K562 (cell line): ENCODE data around the gene HOXB4. TPM values are rescaled to one million over a fixed set of nuclear protein-coding genes. Genes with fewer than 3 reads are reported as not detected.
A peak's percentile ranks its signal among the peaks of the same experiment; 100 is the strongest.

Source experiments
- BRF2 ChIP-seq: IDR thresholded peaks from 3 replicates; pipeline ENCODE4 v1.6.1; 2011; ENCODE audit warnings: borderline replicate concordance, mild to moderate bottlenecking; ENCODE audit not compliant: insufficient read length, insufficient read depth
- EGR1 ChIP-seq: fragments of 450-650 bp; conservative IDR thresholded peaks from 2 replicates; pipeline ENCODE4 v1.6.1; 2017; ENCODE audit warnings: mild to moderate bottlenecking
- FOXP1 ChIP-seq: sonication (generic); formaldehyde crosslinking; IDR thresholded peaks from 2 replicates; pipeline ENCODE4 v1.8.0; 2022; ENCODE audit warnings: mild to moderate bottlenecking, missing genetic modification reagents
- L3MBTL2 ChIP-seq: fragments of 450-650 bp; IDR thresholded peaks from 2 replicates; pipeline ENCODE4 v1.6.1; 2016; ENCODE audit warnings: mild to moderate bottlenecking, moderate library complexity
- MAFG ChIP-seq: fragments of 450-650 bp; conservative IDR thresholded peaks from 2 replicates; pipeline ENCODE4 v1.6.1; 2016; ENCODE audit warnings: missing genetic modification characterization, missing compliant biosample characterization
- MEF2D ChIP-seq: conservative IDR thresholded peaks from 2 replicates; pipeline ENCODE4 v1.6.1; 2016; ENCODE audit warnings: low read depth, missing genetic modification characterization, missing compliant biosample characterization
- MTA3 ChIP-seq: fragments of 450-650 bp; formaldehyde crosslinking; IDR thresholded peaks from 2 replicates; pipeline ENCODE4 v1.6.1; 2017; ENCODE audit warnings: mild to moderate bottlenecking, borderline replicate concordance
- NCOA6 ChIP-seq: fragments of 450-650 bp; IDR thresholded peaks from 2 replicates; pipeline ENCODE4 v1.6.1; 2017; ENCODE audit warnings: mild to moderate bottlenecking
- NFRKB ChIP-seq: fragments of 450-650 bp; IDR thresholded peaks from 2 replicates; pipeline ENCODE4 v1.6.1; 2016; ENCODE audit warnings: low read depth
- PCBP1 ChIP-seq: fragments of 200-400 bp; formaldehyde crosslinking; IDR thresholded peaks from 2 replicates; pipeline ENCODE4 v1.6.1; 2018; ENCODE audit warnings: mild to moderate bottlenecking, low read depth, low read length; ENCODE audit not compliant: poor library complexity, severe bottlenecking
- RAD51 ChIP-seq: fragments of 450-650 bp; IDR thresholded peaks from 2 replicates; pipeline ENCODE4 v1.7.1; 2016; ENCODE audit warnings: low read depth, mild to moderate bottlenecking, borderline replicate concordance
- SIN3A ChIP-seq, 2 experiments: fragments of 150-350 bp in 1 of 2; IDR thresholded peaks; 2 replicates each; pipeline ENCODE4 v1.6.1; 2011 to 2016; ENCODE audit warnings: borderline replicate concordance in 2 of 2, low read depth in 2 of 2, low read length in 2 of 2, mild to moderate bottlenecking in 2 of 2, moderate library complexity in 2 of 2; ENCODE audit not compliant: control insufficient read depth in 1 of 2
- U2AF1 ChIP-seq: fragments of 200-400 bp; formaldehyde crosslinking; optimal IDR thresholded peaks from 2 replicates; pipeline ENCODE3; 2017; ENCODE audit warnings: mild to moderate bottlenecking, low read depth, low read length, moderate library complexity
- UBTF ChIP-seq, 2 experiments: IDR thresholded peaks; 2 replicates each; pipeline ENCODE4 v1.6.1; 2012; ENCODE audit warnings: improper control_type of control experiment in 2 of 2, low read depth in 2 of 2, low read length in 2 of 2, borderline replicate concordance in 1 of 2
- ZBTB17 ChIP-seq: fragments of 450-650 bp; formaldehyde crosslinking; IDR thresholded peaks from 2 replicates; pipeline ENCODE4 v1.4.0; 2020; ENCODE audit warnings: mild to moderate bottlenecking
- ZBTB33 ChIP-seq: sonication (generic); formaldehyde crosslinking; IDR thresholded peaks from 2 replicates; pipeline ENCODE4 v1.8.1; 2023; ENCODE audit warnings: mild to moderate bottlenecking, missing genetic modification reagents
- ZNF134 ChIP-seq: fragments of 250-450 bp; sonication (Bioruptor Pico); conservative IDR thresholded peaks from 2 replicates; pipeline ENCODE4 v1.4.0; 2020
- ZNF444 ChIP-seq: fragments of 250-450 bp; sonication (Bioruptor Pico); IDR thresholded peaks from 2 replicates; pipeline ENCODE4 v1.4.0; 2020; ENCODE audit warnings: mild to moderate bottlenecking, moderate library complexity
- ZNF639 ChIP-seq, 2 experiments: fragments of 200-800 bp in 1 of 2; sonication (Bioruptor generic) in 1 of 2; sonication (generic) in 1 of 2; formaldehyde crosslinking in 1 of 2; IDR thresholded peaks in 1 of 2; conservative IDR thresholded peaks in 1 of 2; 2 replicates each; pipeline versions ENCODE4 v1.5.0 to v1.6.1; 2016 to 2020; ENCODE audit warnings: missing compliant biosample characterization in 1 of 2, missing genetic modification characterization in 1 of 2, missing genetic modification reagents in 1 of 2
- polyA plus RNA-seq, 8 experiments: library from polyadenylated mRNA; depleted of rRNA in 4 of 8; stranded (reverse) in 5 of 8; unstranded in 3 of 8; fragments of >200 nt; fragmentation: Nextera tagmentation in 2 of 8; fragmentation: Illumina TruSeq in 1 of 8; extraction: Ambion mirVana in 2 of 8; extraction: Trizol in 1 of 8; gene quantifications; 2 replicates each; pipeline versions ENCODE4 v1.2.1 to v1.2.3, GENCODE V29; 2011 to 2014; ENCODE audit warnings: inconsistent platforms in 1 of 8, missing spikeins in 1 of 8
- total RNA-seq, 7 experiments: library from RNA; depleted of rRNA in 6 of 7; stranded (reverse); fragments of >200 nt in 6 of 7; fragmentation: Illumina TruSeq in 2 of 7; extraction: Trizol in 2 of 7; gene quantifications; 2 replicates each; pipeline versions ENCODE4 v1.2.1 to v1.2.3, GENCODE V29; 2011 to 2021; ENCODE audit warnings: low replicate concordance in 1 of 7

HOXB4 gene
- total and polyA plus RNA-seq, 9 of the 15 experiments (the other 6 are each of a cell fraction or from before 2014, with no cell fraction given): 1.6 to 34.9 (median 14.9) TPM

- TF ChIP-seq ZBTB33 (CRISPR knock-in tag) (0 out of 2 replicates have a peak, but pooled peaks have one; percentile 51), L3MBTL2 (no peak), BRF2 (no peak), MAFG (tag) (peak; percentile 70), ZNF444 (peak; percentile 29; the same call in 1 of the 2 replicates), UBTF (IDR thresholded peaks at IDR 0.05; ENCODE audit: borderline replicate concordance in 1 of 2, low read depth in 2 of 2, low read length in 2 of 2) (peak; percentile 88 to 92; a peak in 2 of 4 replicates), NCOA6 (no peak), FOXP1 (CRISPR knock-in tag) (no peak), EGR1 (peak; percentile 100), MTA3 (peak; percentile 93), NFRKB (0 out of 2 replicates have a peak, but pooled peaks have one; percentile 71), ZNF134 (CRISPR knock-in tag) (no peak), U2AF1 (no peak), SIN3A (IDR thresholded peaks at IDR 0.05; ENCODE audit: borderline replicate concordance in 2 of 2, control insufficient read depth in 1 of 2, low read depth in 2 of 2, low read length in 2 of 2) (peak; percentile 10 to 65; a peak in 1 of 4 replicates), ZBTB17 (CRISPR knock-in tag) (0 out of 2 replicates have a peak, but pooled peaks have one; percentile 49), RAD51 (no peak; the same call in 1 of the 2 replicates), ZNF639 (CRISPR knock-in tag; conservative IDR thresholded peaks at IDR 0.05 in 1 of 2, IDR thresholded peaks at IDR 0.05 in 1 of 2) (peak in 1 of 2 experiments; percentile 97; a peak in 2 of 4 replicates), MEF2D (0 out of 2 replicates have a peak, but pooled peaks have one; percentile 33), PCBP1 (peak; percentile 82)
Observed at GRCh38 chr17:48626245-48627117, 48.3 kb upstream of the HOXB4 start, which contains the start of gene HOXB9 (continued).
